Peyer's patch (tissue), 4 donors: ENCODE data around the gene SIGLEC5. TPM values are rescaled to one million over a fixed set of nuclear protein-coding genes. Genes with fewer than 3 reads are reported as not detected.

Experiments
- DNase-seq, 3 donors: peaks; one replicate each; pipeline ENCODE4 v3.0.0-alpha.2; 2017 to 2019
- H3K27ac ChIP-seq, 4 donors: fragments of 200-600 bp; sonication (generic); one replicate each; pipeline ENCODE4 v1.5.1; 2016 to 2019
- H3K27me3 ChIP-seq, 2 donors: fragments of 200-600 bp; sonication (generic); one replicate each; pipeline ENCODE4 v1.5.1; 2019
- H3K36me3 ChIP-seq, 3 donors: fragments of 200-600 bp; sonication (generic); one replicate each; pipeline ENCODE4 v1.5.1; 2016 to 2019
- H3K4me1 ChIP-seq, 4 donors: fragments of 200-600 bp; sonication (generic); one replicate each; pipeline ENCODE4 v1.5.1; 2016 to 2019
- H3K4me3 ChIP-seq, 4 donors: fragments of 200-600 bp; sonication (generic); 1 replicate in 3 of 4; 2 replicates in 1 of 4; pipeline ENCODE4 v1.5.1; 2016 to 2019; ENCODE audit warnings: mild to moderate bottlenecking in 1 of 4
- H3K9me3 ChIP-seq, 4 donors: fragments of 200-600 bp; sonication (generic); one replicate each; pipeline ENCODE4 v1.5.1; 2016 to 2019; ENCODE audit warnings: mild to moderate bottlenecking in 1 of 4
- POLR2A ChIP-seq, 2 donors: fragments of 450-650 bp; IDR thresholded peaks; one replicate each; pipeline ENCODE4 v1.5.1; 2017; ENCODE audit warnings: antibody characterized with exemption in 2 of 2, mild to moderate bottlenecking in 2 of 2, moderate library complexity in 2 of 2
- total RNA-seq, 4 donors: library from RNA; depleted of rRNA; stranded (reverse); fragments of >200 nt; gene quantifications; one replicate each; pipeline ENCODE4 v1.1.0, GENCODE V29; 2016
- TF ChIP-seq, protein P1 (sequence below), 6 experiments: fragments of 450-650 bp in 4 of 6; fragments of 200-600 bp in 2 of 6; sonication (generic) in 1 of 6; IDR thresholded peaks; one replicate each; pipeline ENCODE4 v1.5.1; 2017 to 2019; ENCODE audit warnings: antibody characterized with exemption in 6 of 6, mild to moderate bottlenecking in 3 of 6, moderate library complexity in 1 of 6

SIGLEC5 gene
- total RNA-seq, 4 donors from 2014 or later, result 0.57 to 9.1 TPM; not detected in 2

DNA sequence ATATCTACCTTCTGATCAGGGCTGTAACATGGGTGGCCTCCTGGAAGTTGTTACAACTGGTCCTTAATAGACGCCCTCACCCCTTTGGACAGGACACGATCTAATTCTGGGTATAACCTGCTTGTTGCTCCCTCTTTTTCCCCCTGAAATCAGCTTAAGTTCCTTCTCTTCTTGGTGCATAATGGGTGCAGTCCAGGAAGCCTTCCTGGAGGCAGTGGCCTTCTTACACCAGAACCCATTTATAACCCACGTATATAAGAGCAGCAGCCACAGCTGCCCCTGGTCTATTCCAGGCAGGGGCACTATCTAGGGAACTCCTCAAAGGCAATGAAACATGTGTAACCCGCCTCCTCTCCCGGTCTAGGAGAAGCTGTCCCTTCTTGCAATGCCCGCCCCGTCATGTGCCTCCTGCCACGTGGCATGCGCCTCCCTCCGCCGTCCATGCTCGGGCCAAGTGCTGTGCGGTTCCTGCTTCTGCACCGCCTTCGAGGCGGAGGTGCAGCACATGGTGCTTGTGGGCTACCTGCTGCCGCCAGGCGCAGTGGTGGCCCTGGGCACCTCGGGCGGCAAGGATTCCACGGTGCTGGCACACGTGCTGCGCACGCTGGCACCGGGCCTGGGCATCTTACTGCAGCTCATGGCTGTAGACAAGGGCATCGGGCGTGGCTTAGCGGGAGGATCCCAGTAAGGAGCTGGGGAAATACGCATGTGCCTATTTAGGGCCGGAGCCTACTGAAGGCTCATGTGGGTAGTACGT, 31.9 kb downstream of the SIGLEC5 start:
- Histone ChIP-seq H3K4me1 (peaks cover 0 to 9% (median 4%) of the 10 kb centered on the region in 4 donors), H3K36me3 (no peaks in the 10 kb centered on the region), H3K4me3 (no peak overlapping the region), H3K9me3 (no peaks in the 10 kb centered on the region), H3K27me3 (no peaks in the 10 kb centered on the region), H3K27ac (no peak overlapping the region)
- TF ChIP-seq, protein P1, sequence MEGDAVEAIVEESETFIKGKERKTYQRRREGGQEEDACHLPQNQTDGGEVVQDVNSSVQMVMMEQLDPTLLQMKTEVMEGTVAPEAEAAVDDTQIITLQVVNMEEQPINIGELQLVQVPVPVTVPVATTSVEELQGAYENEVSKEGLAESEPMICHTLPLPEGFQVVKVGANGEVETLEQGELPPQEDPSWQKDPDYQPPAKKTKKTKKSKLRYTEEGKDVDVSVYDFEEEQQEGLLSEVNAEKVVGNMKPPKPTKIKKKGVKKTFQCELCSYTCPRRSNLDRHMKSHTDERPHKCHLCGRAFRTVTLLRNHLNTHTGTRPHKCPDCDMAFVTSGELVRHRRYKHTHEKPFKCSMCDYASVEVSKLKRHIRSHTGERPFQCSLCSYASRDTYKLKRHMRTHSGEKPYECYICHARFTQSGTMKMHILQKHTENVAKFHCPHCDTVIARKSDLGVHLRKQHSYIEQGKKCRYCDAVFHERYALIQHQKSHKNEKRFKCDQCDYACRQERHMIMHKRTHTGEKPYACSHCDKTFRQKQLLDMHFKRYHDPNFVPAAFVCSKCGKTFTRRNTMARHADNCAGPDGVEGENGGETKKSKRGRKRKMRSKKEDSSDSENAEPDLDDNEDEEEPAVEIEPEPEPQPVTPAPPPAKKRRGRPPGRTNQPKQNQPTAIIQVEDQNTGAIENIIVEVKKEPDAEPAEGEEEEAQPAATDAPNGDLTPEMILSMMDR (IDR thresholded peaks at IDR 0.05), result no peak
- no peak for TF ChIP-seq POLR2A (IDR thresholded peaks at IDR 0.05)
- DNase-seq, result no peak

DNA sequence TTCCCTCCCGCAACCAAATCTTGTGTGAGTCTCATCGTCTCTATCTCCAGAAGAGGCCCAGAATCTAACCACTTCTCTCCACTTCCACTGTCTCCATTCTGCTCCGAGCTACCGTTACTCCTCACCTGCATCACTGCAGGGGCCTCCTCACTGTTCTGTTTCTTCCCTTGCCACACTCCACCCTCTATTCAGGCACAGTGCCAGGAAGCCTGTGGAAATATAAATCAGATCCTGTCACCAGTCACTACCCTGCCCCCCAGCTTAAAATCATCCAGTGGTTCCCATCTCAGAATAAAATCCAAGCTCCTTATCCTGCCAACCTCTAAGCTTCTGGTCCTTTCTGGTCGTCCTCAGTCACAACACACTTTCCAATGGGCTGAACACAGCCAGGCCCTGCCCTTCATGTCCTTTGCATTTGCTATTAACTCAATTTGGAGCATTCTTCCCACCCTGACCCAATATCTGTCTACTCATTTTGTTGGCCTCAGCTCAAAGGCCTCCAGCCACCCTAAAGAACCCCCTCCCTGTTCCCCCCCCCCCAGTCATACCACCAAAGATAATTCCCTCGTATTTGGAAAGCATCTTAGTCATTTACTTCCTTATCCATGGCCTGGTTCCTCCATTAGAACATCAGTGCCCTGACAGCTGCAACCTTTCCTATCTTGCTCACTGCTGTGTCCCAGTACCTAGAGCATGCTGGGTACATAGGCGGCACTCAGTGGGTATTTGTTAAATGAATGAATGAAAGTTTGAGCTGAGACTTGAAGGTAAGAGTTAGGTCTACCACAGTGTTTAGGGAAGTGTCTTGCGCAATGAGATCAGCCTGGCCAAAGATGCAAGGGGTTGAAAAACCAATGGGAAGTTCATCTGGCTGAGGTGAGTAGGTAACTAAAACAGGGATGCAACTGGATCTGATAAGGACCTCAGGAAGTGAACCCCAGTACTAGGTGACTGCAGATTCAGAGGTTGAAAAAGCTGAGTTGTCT, 34.7 kb downstream of the SIGLEC5 start:
- Histone ChIP-seq H3K36me3 (no peaks in the 10 kb centered on the region), H3K4me3 (peak overlapping the region in 2 of 4 donors; percentile 60 to 66), H3K27me3 (no peaks in the 10 kb centered on the region), H3K27ac (no peak overlapping the region), H3K4me1 (peaks cover 0 to 17% (median 4%) of the 10 kb centered on the region in 4 donors), H3K9me3 (no peaks in the 10 kb centered on the region)
- TF ChIP-seq, protein P1 (IDR thresholded peaks at IDR 0.05), result no peak
- no peak for TF ChIP-seq POLR2A (IDR thresholded peaks at IDR 0.05)
- no peak for DNase-seq

- Histone ChIP-seq H3K27ac (peak overlapping the region; percentile 5 to 87 (median 74)), H3K36me3 (peaks cover 0 to 3% (median 0%) of the 10 kb centered on the region in 3 donors), H3K9me3 (no peaks in the 10 kb centered on the region), H3K4me1 (peaks cover 0 to 17% (median 4%) of the 10 kb centered on the region in 4 donors), H3K4me3 (peak overlapping the region; percentile 43 to 73 (median 63)), H3K27me3 (no peaks in the 10 kb centered on the region)
- TF ChIP-seq, protein P1 (IDR thresholded peaks at IDR 0.05), result no peak
- no peak for TF ChIP-seq POLR2A (IDR thresholded peaks at IDR 0.05)
- DNase-seq, result no peak
Observed at GRCh38 chr19:51594774-51595109, 35.5 kb downstream of the SIGLEC5 start.

DNA sequence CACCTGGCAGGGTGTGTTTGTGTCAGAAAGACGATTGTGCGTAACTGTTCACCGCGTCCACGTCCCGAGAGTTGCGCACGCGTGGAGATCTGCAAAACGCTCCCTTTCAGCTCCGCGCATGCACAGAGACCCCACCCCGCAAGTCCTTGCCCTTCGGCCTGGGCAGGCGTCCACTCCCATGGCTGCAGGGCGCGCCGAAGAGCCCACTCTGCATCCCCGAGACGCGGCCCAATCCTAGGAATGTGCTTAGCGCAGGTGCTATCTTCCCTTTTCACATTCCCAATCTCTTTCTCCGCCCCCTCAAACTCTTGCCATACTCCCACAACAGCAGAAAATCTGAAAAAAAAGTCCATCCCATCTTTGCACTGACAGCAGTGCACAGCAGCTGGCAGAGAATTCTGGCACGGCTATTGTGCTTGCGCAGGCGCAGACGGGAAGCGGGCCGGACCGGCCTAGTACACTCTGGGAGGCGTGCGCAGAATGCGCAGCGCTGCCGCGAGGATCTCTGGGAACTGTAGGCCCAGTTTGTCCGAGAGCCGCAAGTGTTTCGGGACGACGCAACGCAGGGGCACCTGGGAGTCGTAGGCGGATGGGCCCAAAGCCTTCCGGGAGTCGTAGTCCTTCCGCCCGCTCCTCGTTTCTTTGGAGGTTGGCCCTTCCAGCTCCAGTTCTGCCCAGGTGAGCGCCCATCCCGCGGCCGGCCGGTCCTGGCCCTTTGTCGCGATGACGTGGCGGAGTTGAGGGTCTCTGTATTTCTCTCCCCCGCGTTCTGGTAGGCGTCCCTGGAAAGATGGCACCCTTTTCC, 36.0 kb downstream of the SIGLEC5 start:
- DNase-seq, result peak; percentile 97 to 99 (median 98)
- no peaks in the 10 kb centered on the region for H3K9me3 ChIP-seq
- TF ChIP-seq, protein P1 (IDR thresholded peaks at IDR 0.05), result no peak
- TF ChIP-seq POLR2A (IDR thresholded peaks at IDR 0.05), result peak; percentile 17 to 51
- H3K27me3 ChIP-seq, result no peaks in the 10 kb centered on the region
- peaks cover 0 to 3% (median 0%) of the 10 kb centered on the region in 3 donors for H3K36me3 ChIP-seq
- peaks cover 0 to 17% (median 4%) of the 10 kb centered on the region in 4 donors for H3K4me1 ChIP-seq
- peak overlapping the region; percentile 43 to 73 (median 63) for H3K4me3 ChIP-seq
- peak overlapping the region; percentile 5 to 87 (median 74) for H3K27ac ChIP-seq
